ENCODE results near the gene PSME3.

Gene PSME3

DNA sequence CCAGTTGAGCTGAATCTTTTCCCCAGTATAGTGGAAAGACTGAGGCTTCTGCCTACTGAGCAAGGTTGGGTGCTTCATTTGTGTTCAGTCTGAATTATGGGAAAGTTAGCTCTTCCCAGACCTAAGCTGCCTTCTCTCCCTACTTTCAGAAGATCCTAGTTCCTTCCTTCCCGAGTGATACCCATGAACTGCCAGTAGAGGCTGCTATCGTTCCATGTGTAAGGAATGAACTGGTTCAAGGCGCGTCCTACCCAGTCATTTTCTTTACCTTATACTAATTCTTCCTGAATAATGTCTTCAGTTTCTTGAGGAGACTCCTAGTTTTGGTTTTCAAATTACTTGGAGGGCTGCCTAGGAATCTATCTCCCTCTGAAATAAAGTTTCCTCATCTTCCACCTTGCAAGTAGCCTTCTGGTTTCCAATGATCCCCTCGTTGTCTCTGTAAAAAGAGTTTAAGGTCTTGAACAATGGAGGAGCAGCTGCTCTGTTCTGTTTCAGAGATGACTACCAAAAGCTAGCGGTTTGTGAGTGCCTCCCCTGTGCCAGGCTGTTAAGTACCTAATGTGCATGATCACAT, 10.2 kb downstream of the PSME3 start (continued):
- TF ChIP-seq, protein P1, sequence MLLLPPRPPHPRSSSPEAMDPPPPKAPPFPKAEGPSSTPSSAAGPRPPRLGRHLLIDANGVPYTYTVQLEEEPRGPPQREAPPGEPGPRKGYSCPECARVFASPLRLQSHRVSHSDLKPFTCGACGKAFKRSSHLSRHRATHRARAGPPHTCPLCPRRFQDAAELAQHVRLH (tag by site-specific recombination; IDR thresholded peaks at IDR 0.05) = no peak
- no peak for TF ChIP-seq ZNF777 (tag by site-specific recombination; IDR thresholded peaks at IDR 0.05; ENCODE audit: borderline replicate concordance)
- TF ChIP-seq, protein P2, sequence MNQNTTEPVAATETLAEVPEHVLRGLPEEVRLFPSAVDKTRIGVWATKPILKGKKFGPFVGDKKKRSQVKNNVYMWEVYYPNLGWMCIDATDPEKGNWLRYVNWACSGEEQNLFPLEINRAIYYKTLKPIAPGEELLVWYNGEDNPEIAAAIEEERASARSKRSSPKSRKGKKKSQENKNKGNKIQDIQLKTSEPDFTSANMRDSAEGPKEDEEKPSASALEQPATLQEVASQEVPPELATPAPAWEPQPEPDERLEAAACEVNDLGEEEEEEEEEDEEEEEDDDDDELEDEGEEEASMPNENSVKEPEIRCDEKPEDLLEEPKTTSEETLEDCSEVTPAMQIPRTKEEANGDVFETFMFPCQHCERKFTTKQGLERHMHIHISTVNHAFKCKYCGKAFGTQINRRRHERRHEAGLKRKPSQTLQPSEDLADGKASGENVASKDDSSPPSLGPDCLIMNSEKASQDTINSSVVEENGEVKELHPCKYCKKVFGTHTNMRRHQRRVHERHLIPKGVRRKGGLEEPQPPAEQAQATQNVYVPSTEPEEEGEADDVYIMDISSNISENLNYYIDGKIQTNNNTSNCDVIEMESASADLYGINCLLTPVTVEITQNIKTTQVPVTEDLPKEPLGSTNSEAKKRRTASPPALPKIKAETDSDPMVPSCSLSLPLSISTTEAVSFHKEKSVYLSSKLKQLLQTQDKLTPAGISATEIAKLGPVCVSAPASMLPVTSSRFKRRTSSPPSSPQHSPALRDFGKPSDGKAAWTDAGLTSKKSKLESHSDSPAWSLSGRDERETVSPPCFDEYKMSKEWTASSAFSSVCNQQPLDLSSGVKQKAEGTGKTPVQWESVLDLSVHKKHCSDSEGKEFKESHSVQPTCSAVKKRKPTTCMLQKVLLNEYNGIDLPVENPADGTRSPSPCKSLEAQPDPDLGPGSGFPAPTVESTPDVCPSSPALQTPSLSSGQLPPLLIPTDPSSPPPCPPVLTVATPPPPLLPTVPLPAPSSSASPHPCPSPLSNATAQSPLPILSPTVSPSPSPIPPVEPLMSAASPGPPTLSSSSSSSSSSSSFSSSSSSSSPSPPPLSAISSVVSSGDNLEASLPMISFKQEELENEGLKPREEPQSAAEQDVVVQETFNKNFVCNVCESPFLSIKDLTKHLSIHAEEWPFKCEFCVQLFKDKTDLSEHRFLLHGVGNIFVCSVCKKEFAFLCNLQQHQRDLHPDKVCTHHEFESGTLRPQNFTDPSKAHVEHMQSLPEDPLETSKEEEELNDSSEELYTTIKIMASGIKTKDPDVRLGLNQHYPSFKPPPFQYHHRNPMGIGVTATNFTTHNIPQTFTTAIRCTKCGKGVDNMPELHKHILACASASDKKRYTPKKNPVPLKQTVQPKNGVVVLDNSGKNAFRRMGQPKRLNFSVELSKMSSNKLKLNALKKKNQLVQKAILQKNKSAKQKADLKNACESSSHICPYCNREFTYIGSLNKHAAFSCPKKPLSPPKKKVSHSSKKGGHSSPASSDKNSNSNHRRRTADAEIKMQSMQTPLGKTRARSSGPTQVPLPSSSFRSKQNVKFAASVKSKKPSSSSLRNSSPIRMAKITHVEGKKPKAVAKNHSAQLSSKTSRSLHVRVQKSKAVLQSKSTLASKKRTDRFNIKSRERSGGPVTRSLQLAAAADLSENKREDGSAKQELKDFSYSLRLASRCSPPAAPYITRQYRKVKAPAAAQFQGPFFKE (tag by site-specific recombination; IDR thresholded peaks at IDR 0.05; ENCODE audit: borderline replicate concordance) = no peak
- no peak for TF ChIP-seq HOXC10 (CRISPR knock-in tag; IDR thresholded peaks at IDR 0.05)

GRCh38 chr17:42844271-42844670, 11.1 kb downstream of the PSME3 start, which contains the start of gene AOC2:
Gene AOC2 (plus strand): TSS chr17:42844580. CDS start chr17:42844627, 47 bp downstream.
- H3K27ac ChIP-seq (ENCODE audit: extremely low read depth, low read depth, low read length) = no peak within 1 kb of the TSS
- H3K9me3 ChIP-seq (ENCODE audit: control insufficient read depth, insufficient read depth, low read depth, low read length) = no peaks in the 10 kb centered on the region
- TF ChIP-seq ZEB2 (tag by site-specific recombination; IDR thresholded peaks at IDR 0.05) (no peak), ZNF292 (tag by site-specific recombination; IDR thresholded peaks at IDR 0.05; ENCODE audit: borderline replicate concordance, low read depth) (no peak), KLF1 (tag by site-specific recombination; IDR thresholded peaks at IDR 0.05) (no peak), ZNF416 (tag by site-specific recombination; IDR thresholded peaks at IDR 0.05) (no peak), SP3 (tag by site-specific recombination; IDR thresholded peaks at IDR 0.05) (no peak), ZNF596 (tag by site-specific recombination; IDR thresholded peaks at IDR 0.05) (no peak), ZNF16 (tag by site-specific recombination; IDR thresholded peaks at IDR 0.05; ENCODE audit: low read depth) (no peak), ZNF785 (tag by site-specific recombination; IDR thresholded peaks at IDR 0.05) (no peak), ZNF114 (tag by site-specific recombination; IDR thresholded peaks at IDR 0.05) (no peak), ZNF280C (tag by site-specific recombination; IDR thresholded peaks at IDR 0.05) (no peak), ZNF335 (tag by site-specific recombination; conservative IDR thresholded peaks at IDR 0.05) (no peak), KLF16 (tag by site-specific recombination; IDR thresholded peaks at IDR 0.05) (no peak)
- no peaks in the 10 kb centered on the region for H3K4me1 ChIP-seq (ENCODE audit: control insufficient read depth, insufficient read depth, low read length)
- CTCF ChIA-PET = interaction anchor here (0.6 to 5.4 kb wide), 18 partner anchors 10 to 371 kb away, joined by 3 to 81 read pairs (median 4); partner anchors contain the start of genes IFI35, PSME3 and RPL27
- POLR2A ChIA-PET = interaction anchor here (1.4 to 4.7 kb wide), 4 partner anchors 11 to 471 kb away, joined by 3 to 25 read pairs (median 10); partner anchors contain the start of genes PSME3 and RPL27
- H3K4me3 ChIP-seq (ENCODE audit: low read depth, low read length) = no peak within 1 kb of the TSS
- H3K36me3 ChIP-seq (ENCODE audit: control insufficient read depth in 2 of 2, insufficient read depth in 1 of 2, low read length in 2 of 2) = peaks cover 25 to 66% of the 10 kb centered on the region in 2 experiments
